Gastroesophageal sphincter (tissue), 4 donors: ENCODE data around the gene ZNF219. TPM values are rescaled to one million over a fixed set of nuclear protein-coding genes. Genes with fewer than 3 reads are reported as not detected.

ENCODE experiments used
- ATAC-seq: fragments of 150-250 bp; one replicate; pipeline ENCODE4 v1.9.1; 2016; ENCODE audit warnings: mild to moderate bottlenecking, moderate library complexity
- H3K27ac ChIP-seq, 4 donors: fragments of 200-600 bp; sonication (generic) in 3 of 4; 1 replicate in 3 of 4; 2 replicates in 1 of 4; pipeline ENCODE4 v1.5.1; 2016 to 2019
- H3K27me3 ChIP-seq: fragments of 200-600 bp; sonication (generic); one replicate; pipeline ENCODE4 v1.5.1; 2019
- H3K36me3 ChIP-seq, 2 donors: fragments of 200-600 bp; sonication (generic); one replicate each; pipeline ENCODE4 v1.5.1; 2019; ENCODE audit warnings: control low read depth in 1 of 2
- H3K4me1 ChIP-seq, 3 donors: fragments of 200-600 bp; sonication (generic); 1 replicate in 2 of 3; 2 replicates in 1 of 3; pipeline ENCODE4 v1.5.1; 2016 to 2019; ENCODE audit warnings: control low read depth in 2 of 3
- H3K4me3 ChIP-seq, 2 donors: fragments of 200-600 bp; sonication (generic); one replicate each; pipeline ENCODE4 v1.5.1; 2019; ENCODE audit warnings: mild to moderate bottlenecking in 1 of 2, moderate library complexity in 1 of 2
- H3K9me3 ChIP-seq, 3 donors: fragments of 200-600 bp; sonication (generic); one replicate each; pipeline ENCODE4 v1.5.1; 2017 to 2019; ENCODE audit warnings: control low read depth in 2 of 3
- EP300 ChIP-seq: sonication (generic); formaldehyde crosslinking; IDR thresholded peaks from one replicate; pipeline ENCODE4 v1.6.1; 2017; ENCODE audit warnings: antibody characterized with exemption, mild to moderate bottlenecking
- POLR2A ChIP-seq, 2 donors: fragments of 450-650 bp; IDR thresholded peaks; one replicate each; pipeline ENCODE4 v1.6.1; 2017; ENCODE audit warnings: antibody characterized with exemption in 2 of 2, mild to moderate bottlenecking in 2 of 2, moderate library complexity in 1 of 2
- POLR2AphosphoS5 ChIP-seq: sonication (generic); formaldehyde crosslinking; IDR thresholded peaks from one replicate; pipeline ENCODE4 v1.6.1; 2017; ENCODE audit warnings: antibody characterized with exemption
- WGBS, 2 donors: methylation state at CpG; one replicate each; pipeline ENCODE4 v1.1.5; 2018; ENCODE audit warnings: low coverage in 1 of 2; 5-methylcytosine and 5-hydroxymethylcytosine counted together
- total RNA-seq, 4 donors: library from RNA; depleted of rRNA; stranded (reverse); fragments of >200 nt; gene quantifications; one replicate each; pipeline ENCODE4 v1.1.0, GENCODE V29; 2016
- TF ChIP-seq, protein P1 (sequence below), 4 experiments: fragments of 200-600 bp in 2 of 4; fragments of 450-650 bp in 2 of 4; sonication (generic) in 1 of 4; IDR thresholded peaks; one replicate each; pipeline ENCODE4 v1.5.1; 2017 to 2019; ENCODE audit warnings: antibody characterized with exemption in 4 of 4, mild to moderate bottlenecking in 2 of 4, moderate library complexity in 2 of 4

The ZNF219 gene
- total RNA-seq, 4 donors from 2014 or later = 42.5 to 112 (median 77.4) TPM

DNA sequence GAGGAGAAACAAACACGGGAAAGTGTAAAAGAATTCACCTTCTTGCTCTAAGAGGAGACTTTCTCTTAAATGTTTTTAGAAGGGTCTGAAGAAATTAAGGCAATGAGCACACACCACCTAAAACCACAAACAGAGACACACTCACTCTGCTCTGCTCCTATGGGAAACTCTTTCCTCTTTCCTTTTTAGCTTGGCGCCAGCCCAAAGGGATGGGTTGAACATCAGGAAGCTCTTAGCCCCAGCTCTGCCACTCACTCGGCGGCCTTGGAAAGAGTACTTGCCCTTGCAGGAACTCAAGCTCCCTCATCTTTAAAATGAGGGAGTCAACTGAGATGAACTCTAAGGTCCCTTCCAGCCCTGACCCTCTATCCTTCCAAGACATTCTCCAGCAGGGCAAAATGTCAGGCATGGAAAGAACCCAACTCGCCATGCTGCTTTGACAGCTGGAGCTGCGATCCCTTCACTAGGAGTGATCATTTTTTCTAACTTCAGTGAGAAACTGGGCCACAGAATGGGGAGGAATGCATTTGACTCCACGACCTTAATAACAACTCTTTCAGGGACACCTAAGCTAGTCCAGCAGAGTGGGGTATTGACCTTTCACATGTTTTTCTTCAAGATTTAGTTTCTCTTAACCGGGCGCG is 41.8 kb downstream of the ZNF219 start:
- Histone ChIP-seq H3K36me3 (no peaks in the 10 kb centered on the region), H3K27me3 (no peaks in the 10 kb centered on the region), H3K27ac (no peak overlapping the region), H3K4me1 (no peaks in the 10 kb centered on the region), H3K4me3 (no peak overlapping the region), H3K9me3 (no peaks in the 10 kb centered on the region)
- TF ChIP-seq POLR2AphosphoS5 (no peak), POLR2A (IDR thresholded peaks at IDR 0.05) (no peak), EP300 (no peak)
- TF ChIP-seq, protein P1, sequence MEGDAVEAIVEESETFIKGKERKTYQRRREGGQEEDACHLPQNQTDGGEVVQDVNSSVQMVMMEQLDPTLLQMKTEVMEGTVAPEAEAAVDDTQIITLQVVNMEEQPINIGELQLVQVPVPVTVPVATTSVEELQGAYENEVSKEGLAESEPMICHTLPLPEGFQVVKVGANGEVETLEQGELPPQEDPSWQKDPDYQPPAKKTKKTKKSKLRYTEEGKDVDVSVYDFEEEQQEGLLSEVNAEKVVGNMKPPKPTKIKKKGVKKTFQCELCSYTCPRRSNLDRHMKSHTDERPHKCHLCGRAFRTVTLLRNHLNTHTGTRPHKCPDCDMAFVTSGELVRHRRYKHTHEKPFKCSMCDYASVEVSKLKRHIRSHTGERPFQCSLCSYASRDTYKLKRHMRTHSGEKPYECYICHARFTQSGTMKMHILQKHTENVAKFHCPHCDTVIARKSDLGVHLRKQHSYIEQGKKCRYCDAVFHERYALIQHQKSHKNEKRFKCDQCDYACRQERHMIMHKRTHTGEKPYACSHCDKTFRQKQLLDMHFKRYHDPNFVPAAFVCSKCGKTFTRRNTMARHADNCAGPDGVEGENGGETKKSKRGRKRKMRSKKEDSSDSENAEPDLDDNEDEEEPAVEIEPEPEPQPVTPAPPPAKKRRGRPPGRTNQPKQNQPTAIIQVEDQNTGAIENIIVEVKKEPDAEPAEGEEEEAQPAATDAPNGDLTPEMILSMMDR (IDR thresholded peaks at IDR 0.05) = no peak
- no peak for ATAC-seq
- 69 to 77% methylated on average over 5 to 7 of the region's 10 CpGs for WGBS, 2 donors

DNA sequence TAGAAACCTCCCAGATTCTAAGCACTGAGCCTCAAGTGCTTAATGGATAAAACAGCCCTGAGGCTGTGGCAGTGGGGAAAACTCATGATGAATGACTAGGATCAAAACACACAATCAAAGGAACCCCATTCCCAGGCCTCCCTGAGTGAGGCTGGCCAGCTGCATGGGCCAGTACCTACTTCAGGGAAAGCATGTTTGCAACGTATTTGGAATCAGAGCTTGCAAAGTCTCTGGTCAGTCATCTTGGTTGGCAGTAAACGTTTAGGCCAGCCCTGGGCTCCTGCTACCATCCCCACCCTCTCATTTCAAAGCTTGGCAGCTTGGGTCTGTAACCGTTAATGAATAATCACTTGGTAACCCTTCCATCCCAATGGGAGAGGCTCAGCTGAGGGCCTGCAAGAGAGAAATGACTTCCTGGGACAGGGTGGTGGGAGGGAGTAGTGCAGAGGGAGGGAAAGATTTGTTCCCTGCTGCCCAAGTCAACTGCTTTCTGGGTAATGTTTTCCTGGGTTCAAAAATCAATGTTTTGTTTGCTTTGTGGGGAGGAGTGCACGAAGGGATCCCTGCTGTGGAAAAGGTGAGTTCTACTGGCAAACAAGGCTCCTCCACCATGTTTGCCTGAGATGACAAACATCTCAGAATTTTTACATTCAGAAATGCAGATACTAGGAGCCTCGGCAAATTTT is 42.9 kb downstream of the ZNF219 start:
- Histone ChIP-seq H3K36me3 (no peaks in the 10 kb centered on the region), H3K4me1 (no peaks in the 10 kb centered on the region), H3K9me3 (no peaks in the 10 kb centered on the region), H3K27me3 (no peaks in the 10 kb centered on the region), H3K27ac (no peak overlapping the region), H3K4me3 (no peak overlapping the region)
- no peak for ATAC-seq
- TF ChIP-seq, protein P1 (IDR thresholded peaks at IDR 0.05) = no peak
- no peak for TF ChIP-seq EP300
- WGBS, 2 donors = 66 to 69% methylated on average over 2 to 5 of the region's 5 CpGs

DNA sequence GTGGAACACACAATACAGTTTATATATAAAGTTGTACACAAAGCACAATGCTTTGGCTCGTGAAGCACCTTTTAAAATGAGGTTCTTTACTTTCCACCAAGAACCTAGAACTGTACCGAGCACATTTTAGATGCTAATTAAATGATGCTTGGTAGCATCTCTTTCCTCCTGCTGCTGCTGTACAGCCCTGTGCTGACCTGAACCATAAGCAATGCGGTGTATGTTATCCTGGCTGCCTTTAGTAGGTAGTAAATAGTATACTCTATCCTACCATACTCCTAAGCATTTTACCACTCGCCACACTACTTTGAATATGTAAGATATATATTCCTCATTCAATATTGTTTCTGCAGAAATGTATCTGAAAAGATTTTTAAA is 43.7 kb downstream of the ZNF219 start:
- Histone ChIP-seq H3K9me3 (no peaks in the 10 kb centered on the region), H3K4me3 (no peak overlapping the region), H3K4me1 (no peaks in the 10 kb centered on the region), H3K27me3 (no peaks in the 10 kb centered on the region), H3K27ac (no peak overlapping the region), H3K36me3 (no peaks in the 10 kb centered on the region)
- no peak for TF ChIP-seq POLR2A (IDR thresholded peaks at IDR 0.05)
- TF ChIP-seq, protein P1 (IDR thresholded peaks at IDR 0.05) = no peak
- no peak for TF ChIP-seq EP300
- no peak for TF ChIP-seq POLR2AphosphoS5
- ATAC-seq = no peak
- WGBS, 2 donors = 74 to 83% methylated on average over 3 to 4 of the region's 4 CpGs

DNA sequence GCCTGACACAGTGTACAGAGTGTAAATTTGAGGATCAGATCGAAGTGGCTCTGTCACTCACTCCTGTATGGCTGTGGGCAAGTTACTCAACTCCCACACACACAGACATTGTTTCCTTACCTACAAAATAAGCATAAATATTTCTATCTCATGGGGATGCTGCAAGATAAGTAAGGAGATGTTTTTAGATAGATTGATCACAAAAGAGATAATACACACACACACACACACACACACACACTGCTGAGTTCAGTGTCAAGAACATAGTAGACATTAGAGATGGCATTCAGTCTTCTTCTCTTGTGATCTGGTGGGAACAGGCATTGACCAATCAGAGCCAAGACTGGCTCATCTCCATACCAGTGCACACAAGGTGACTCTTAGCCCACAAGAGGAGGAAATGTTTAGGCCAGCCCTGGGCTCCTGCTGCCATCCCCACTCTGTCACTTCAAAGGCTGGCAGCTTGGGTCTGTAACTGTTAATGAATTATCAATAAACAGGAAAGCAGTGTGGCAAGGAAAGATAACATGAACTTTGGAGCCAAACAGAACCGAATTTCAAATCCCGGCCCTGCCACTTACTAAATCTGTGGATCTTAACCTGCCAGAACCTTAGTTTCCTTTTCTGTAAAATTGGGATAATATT is 44.2 kb downstream of the ZNF219 start:
- no peak overlapping the region for H3K4me3 ChIP-seq
- no peaks in the 10 kb centered on the region for H3K4me1 ChIP-seq
- no peak for ATAC-seq
- 68 to 86% methylated on average over 2 of the region's 3 CpGs for WGBS, 2 donors
- H3K27ac ChIP-seq = no peak overlapping the region
- no peaks in the 10 kb centered on the region for H3K27me3 ChIP-seq
- TF ChIP-seq POLR2A (IDR thresholded peaks at IDR 0.05) = no peak
- no peak for TF ChIP-seq POLR2AphosphoS5
- no peak for TF ChIP-seq EP300
- TF ChIP-seq, protein P1 (IDR thresholded peaks at IDR 0.05) = no peak
- H3K9me3 ChIP-seq = no peaks in the 10 kb centered on the region
- H3K36me3 ChIP-seq = no peaks in the 10 kb centered on the region
